Activated naive CD4-positive, alpha-beta T cell treated with anti-CD3 and anti-CD28 coated beads, Interleukin-2, amount 50 U/mL, for 24 hours (primary cell): Measurements from ENCODE around the gene FKBP1B.
"Not testable (repeated sequence)": the region's sequence is repeated elsewhere in the genome, so short reads cannot be mapped to it uniquely, and the experiment has no call there.

Source experiments
- H3K27ac Mint-ChIP-seq: one replicate; pipeline ENCODE4 v1.8.0; 2021; ENCODE audit warnings: mild to moderate bottlenecking, mixed read lengths
- H3K27me3 Mint-ChIP-seq: one replicate; pipeline ENCODE4 v1.8.0; 2021; ENCODE audit warnings: mixed read lengths
- H3K36me3 Mint-ChIP-seq: one replicate; pipeline ENCODE4 v1.8.0; 2021; ENCODE audit warnings: mixed read lengths
- H3K4me1 Mint-ChIP-seq: one replicate; pipeline ENCODE4 v1.8.0; 2021; ENCODE audit warnings: mixed read lengths
- H3K4me3 Mint-ChIP-seq: one replicate; pipeline ENCODE4 v1.8.0; 2021; ENCODE audit warnings: mild to moderate bottlenecking, mixed read lengths
- H3K9me3 Mint-ChIP-seq: one replicate; pipeline ENCODE4 v1.8.0; 2021; ENCODE audit warnings: mixed read lengths

The FKBP1B gene

GRCh38 chr2:24018241-24018640, 31.3 kb upstream of the FKBP1B start:
- H3K27me3 Mint-ChIP-seq = peaks cover 5% of the 10 kb centered on the region
- no peak overlapping the region for H3K4me3 Mint-ChIP-seq
- H3K27ac Mint-ChIP-seq = no peak overlapping the region
- H3K4me1 Mint-ChIP-seq = no peaks in the 10 kb centered on the region
- H3K9me3 Mint-ChIP-seq = no peaks in the 10 kb centered on the region
- peaks cover 3% of the 10 kb centered on the region for H3K36me3 Mint-ChIP-seq

- no peak overlapping the region for H3K4me3 Mint-ChIP-seq
- no peak overlapping the region for H3K27ac Mint-ChIP-seq
- H3K9me3 Mint-ChIP-seq = no peaks in the 10 kb centered on the region
- H3K36me3 Mint-ChIP-seq = peaks cover 8% of the 10 kb centered on the region
- H3K27me3 Mint-ChIP-seq = no peaks in the 10 kb centered on the region
- no peaks in the 10 kb centered on the region for H3K4me1 Mint-ChIP-seq
Observed at GRCh38 chr2:24019729-24020128, 29.8 kb upstream of the FKBP1B start.

- Mint-ChIP-seq H3K4me1 (no peaks in the 10 kb centered on the region), H3K27me3 (no peaks in the 10 kb centered on the region), H3K36me3 (peaks cover 9% of the 10 kb centered on the region), H3K9me3 (no peaks in the 10 kb centered on the region), H3K4me3 (no peak overlapping the region), H3K27ac (no peak overlapping the region)
Observed at GRCh38 chr2:24020244-24020643, 29.3 kb upstream of the FKBP1B start.

- no peak overlapping the region for H3K27ac Mint-ChIP-seq
- H3K36me3 Mint-ChIP-seq = peaks cover 9% of the 10 kb centered on the region
- no peaks in the 10 kb centered on the region for H3K4me1 Mint-ChIP-seq
- H3K4me3 Mint-ChIP-seq = no peak overlapping the region
- H3K27me3 Mint-ChIP-seq = no peaks in the 10 kb centered on the region
- no peaks in the 10 kb centered on the region for H3K9me3 Mint-ChIP-seq
Observed at GRCh38 chr2:24021122-24021998, 28.2 kb upstream of the FKBP1B start.

GRCh38 chr2:24022324-24022974, 27.1 kb upstream of the FKBP1B start:
- no peak overlapping the region for H3K4me3 Mint-ChIP-seq
- H3K27me3 Mint-ChIP-seq = no peaks in the 10 kb centered on the region
- H3K4me1 Mint-ChIP-seq = no peaks in the 10 kb centered on the region
- peak overlapping the region; percentile 43 for H3K27ac Mint-ChIP-seq
- no peaks in the 10 kb centered on the region for H3K9me3 Mint-ChIP-seq
- peaks cover 10% of the 10 kb centered on the region for H3K36me3 Mint-ChIP-seq

GRCh38 chr2:24022975-24023575, 26.5 kb upstream of the FKBP1B start:
- H3K27ac Mint-ChIP-seq = no peak overlapping the region
- no peaks in the 10 kb centered on the region for H3K27me3 Mint-ChIP-seq
- H3K4me1 Mint-ChIP-seq = no peaks in the 10 kb centered on the region
- peaks cover 10% of the 10 kb centered on the region for H3K36me3 Mint-ChIP-seq
- no peak overlapping the region for H3K4me3 Mint-ChIP-seq
- no peaks in the 10 kb centered on the region for H3K9me3 Mint-ChIP-seq

GRCh38 chr2:24024018-24024417, 25.5 kb upstream of the FKBP1B start:
- no peak overlapping the region for H3K27ac Mint-ChIP-seq
- H3K4me3 Mint-ChIP-seq = no peak overlapping the region
- H3K4me1 Mint-ChIP-seq = no peaks in the 10 kb centered on the region
- no peaks in the 10 kb centered on the region for H3K9me3 Mint-ChIP-seq
- H3K27me3 Mint-ChIP-seq = no peaks in the 10 kb centered on the region
- H3K36me3 Mint-ChIP-seq = peaks cover 15% of the 10 kb centered on the region

GRCh38 chr2:24024996-24025663, 24.4 kb upstream of the FKBP1B start:
- Mint-ChIP-seq H3K4me1 (no peaks in the 10 kb centered on the region), H3K4me3 (no peak overlapping the region), H3K36me3 (peaks cover 21% of the 10 kb centered on the region), H3K27ac (no peak overlapping the region), H3K9me3 (no peaks in the 10 kb centered on the region), H3K27me3 (no peaks in the 10 kb centered on the region)

GRCh38 chr2:24026233-24026632, 23.3 kb upstream of the FKBP1B start:
- Mint-ChIP-seq H3K4me1 (no peaks in the 10 kb centered on the region), H3K27ac (no peak overlapping the region), H3K36me3 (peaks cover 25% of the 10 kb centered on the region), H3K27me3 (no peaks in the 10 kb centered on the region), H3K9me3 (no peaks in the 10 kb centered on the region), H3K4me3 (no peak overlapping the region)

- H3K27ac Mint-ChIP-seq = no peak overlapping the region
- no peaks in the 10 kb centered on the region for H3K9me3 Mint-ChIP-seq
- peaks cover 14% of the 10 kb centered on the region for H3K36me3 Mint-ChIP-seq
- no peak overlapping the region for H3K4me3 Mint-ChIP-seq
- H3K4me1 Mint-ChIP-seq = peaks cover 23% of the 10 kb centered on the region
- no peaks in the 10 kb centered on the region for H3K27me3 Mint-ChIP-seq
Observed at GRCh38 chr2:24038786-24039499, 10.6 kb upstream of the FKBP1B start.

- Mint-ChIP-seq H3K4me1 (peaks cover 27% of the 10 kb centered on the region), H3K9me3 (no peaks in the 10 kb centered on the region), H3K36me3 (peaks cover 13% of the 10 kb centered on the region), H3K4me3 (no peak overlapping the region), H3K27ac (no peak overlapping the region), H3K27me3 (no peaks in the 10 kb centered on the region)
Observed at GRCh38 chr2:24040511-24040910, 9.0 kb upstream of the FKBP1B start.

GRCh38 chr2:24043133-24043532, 6.4 kb upstream of the FKBP1B start:
- H3K27me3 Mint-ChIP-seq, H3K27ac Mint-ChIP-seq: not testable (repeated sequence)
- peaks cover 11% of the 10 kb centered on the region for H3K36me3 Mint-ChIP-seq

GRCh38 chr2:24045511-24046508, 3.7 kb upstream of the FKBP1B start:
- H3K27ac Mint-ChIP-seq = no peak overlapping the region
- peaks cover 35% of the 10 kb centered on the region for H3K4me1 Mint-ChIP-seq
- no peaks in the 10 kb centered on the region for H3K9me3 Mint-ChIP-seq
- peaks cover 5% of the 10 kb centered on the region for H3K27me3 Mint-ChIP-seq
- H3K4me3 Mint-ChIP-seq = peak overlapping the region; percentile 96
- H3K36me3 Mint-ChIP-seq = peaks cover 4% of the 10 kb centered on the region

More at GRCh38 chr2:24043133-24043532, 6.4 kb upstream of the FKBP1B start:
- not testable (repeated sequence) for H3K4me3 Mint-ChIP-seq, H3K9me3 Mint-ChIP-seq
- peaks cover 35% of the 10 kb centered on the region for H3K4me1 Mint-ChIP-seq

GRCh38 chr2:24046599-24046929, 3.0 kb upstream of the FKBP1B start:
- Mint-ChIP-seq H3K27me3 (peaks cover 5% of the 10 kb centered on the region), H3K4me1 (peaks cover 35% of the 10 kb centered on the region), H3K4me3 (peak overlapping the region; percentile 96), H3K36me3 (peaks cover 4% of the 10 kb centered on the region), H3K9me3 (no peaks in the 10 kb centered on the region), H3K27ac (no peak overlapping the region)
